GM19035 (cell line): ENCODE data around the gene ARHGAP26.

Experiments
- ATAC-seq: cut with Tn5 transposase; IDR thresholded peaks from one replicate; pipeline ENCODE4 v1.9.1; 2021; ENCODE audit not compliant: unreplicated experiment

Gene ARHGAP26, protein sequence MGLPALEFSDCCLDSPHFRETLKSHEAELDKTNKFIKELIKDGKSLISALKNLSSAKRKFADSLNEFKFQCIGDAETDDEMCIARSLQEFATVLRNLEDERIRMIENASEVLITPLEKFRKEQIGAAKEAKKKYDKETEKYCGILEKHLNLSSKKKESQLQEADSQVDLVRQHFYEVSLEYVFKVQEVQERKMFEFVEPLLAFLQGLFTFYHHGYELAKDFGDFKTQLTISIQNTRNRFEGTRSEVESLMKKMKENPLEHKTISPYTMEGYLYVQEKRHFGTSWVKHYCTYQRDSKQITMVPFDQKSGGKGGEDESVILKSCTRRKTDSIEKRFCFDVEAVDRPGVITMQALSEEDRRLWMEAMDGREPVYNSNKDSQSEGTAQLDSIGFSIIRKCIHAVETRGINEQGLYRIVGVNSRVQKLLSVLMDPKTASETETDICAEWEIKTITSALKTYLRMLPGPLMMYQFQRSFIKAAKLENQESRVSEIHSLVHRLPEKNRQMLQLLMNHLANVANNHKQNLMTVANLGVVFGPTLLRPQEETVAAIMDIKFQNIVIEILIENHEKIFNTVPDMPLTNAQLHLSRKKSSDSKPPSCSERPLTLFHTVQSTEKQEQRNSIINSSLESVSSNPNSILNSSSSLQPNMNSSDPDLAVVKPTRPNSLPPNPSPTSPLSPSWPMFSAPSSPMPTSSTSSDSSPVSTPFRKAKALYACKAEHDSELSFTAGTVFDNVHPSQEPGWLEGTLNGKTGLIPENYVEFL

DNA sequence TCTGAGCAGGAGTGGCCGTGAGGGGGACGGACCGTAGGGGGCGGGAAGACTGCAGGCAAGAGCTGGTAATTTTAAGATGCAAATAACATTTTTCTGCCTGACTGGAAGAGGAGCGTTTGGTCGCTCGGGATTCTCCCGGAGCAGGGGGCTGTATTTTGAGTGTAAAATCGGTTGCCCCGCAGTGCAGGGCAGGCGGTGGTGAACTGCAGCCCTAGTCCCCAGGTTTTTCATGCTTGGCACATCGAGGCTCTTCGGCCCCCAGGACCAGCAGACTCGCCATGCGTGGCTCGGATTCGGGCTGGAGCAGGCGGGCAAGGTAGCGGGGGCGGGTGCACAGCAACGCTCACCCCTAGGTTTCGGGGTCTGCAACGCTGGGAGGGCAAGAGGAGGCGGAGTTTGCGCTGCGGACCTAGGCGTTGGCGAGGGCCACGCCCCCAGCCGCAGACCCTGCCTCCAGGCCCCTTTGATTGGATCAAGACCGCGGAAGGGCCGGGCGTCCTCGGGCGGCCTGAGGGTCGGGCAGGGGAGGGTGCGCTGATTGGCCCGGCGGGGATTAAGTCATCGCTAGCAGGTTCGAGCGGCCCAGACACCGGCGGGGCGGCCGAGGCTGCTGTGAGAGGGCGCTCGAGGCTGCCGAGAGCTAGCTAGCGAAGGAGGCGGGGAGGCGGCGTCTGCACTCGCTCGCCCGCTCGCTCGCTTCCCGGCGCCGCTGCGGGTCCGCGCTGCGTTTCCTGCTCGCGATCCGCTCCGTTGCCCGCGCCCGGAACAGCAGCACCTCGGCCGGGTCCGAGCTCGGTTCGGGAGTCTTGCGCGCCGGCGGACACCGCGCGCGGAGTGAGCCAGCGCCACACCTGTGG lies at the start of gene ARHGAP26:
ARHGAP26 (plus strand) TSS at position 585 of the 857 bp plus-strand sequence. CDS start 385 bp downstream, outside the sequence.
- peak; percentile 98 for ATAC-seq

- no peak for ATAC-seq
Observed at GRCh38 chr5:142720641-142721271, 49.4 kb upstream of the ARHGAP26 start.

- ATAC-seq = no peak
Observed at GRCh38 chr5:142722146-142722545, 48.0 kb upstream of the ARHGAP26 start.

GRCh38 chr5:142722896-142723295 lies 47.3 kb upstream of the ARHGAP26 start:
- ATAC-seq = no peak

GRCh38 chr5:142724821-142725220 lies 45.4 kb upstream of the ARHGAP26 start:
- ATAC-seq = no peak

DNA sequence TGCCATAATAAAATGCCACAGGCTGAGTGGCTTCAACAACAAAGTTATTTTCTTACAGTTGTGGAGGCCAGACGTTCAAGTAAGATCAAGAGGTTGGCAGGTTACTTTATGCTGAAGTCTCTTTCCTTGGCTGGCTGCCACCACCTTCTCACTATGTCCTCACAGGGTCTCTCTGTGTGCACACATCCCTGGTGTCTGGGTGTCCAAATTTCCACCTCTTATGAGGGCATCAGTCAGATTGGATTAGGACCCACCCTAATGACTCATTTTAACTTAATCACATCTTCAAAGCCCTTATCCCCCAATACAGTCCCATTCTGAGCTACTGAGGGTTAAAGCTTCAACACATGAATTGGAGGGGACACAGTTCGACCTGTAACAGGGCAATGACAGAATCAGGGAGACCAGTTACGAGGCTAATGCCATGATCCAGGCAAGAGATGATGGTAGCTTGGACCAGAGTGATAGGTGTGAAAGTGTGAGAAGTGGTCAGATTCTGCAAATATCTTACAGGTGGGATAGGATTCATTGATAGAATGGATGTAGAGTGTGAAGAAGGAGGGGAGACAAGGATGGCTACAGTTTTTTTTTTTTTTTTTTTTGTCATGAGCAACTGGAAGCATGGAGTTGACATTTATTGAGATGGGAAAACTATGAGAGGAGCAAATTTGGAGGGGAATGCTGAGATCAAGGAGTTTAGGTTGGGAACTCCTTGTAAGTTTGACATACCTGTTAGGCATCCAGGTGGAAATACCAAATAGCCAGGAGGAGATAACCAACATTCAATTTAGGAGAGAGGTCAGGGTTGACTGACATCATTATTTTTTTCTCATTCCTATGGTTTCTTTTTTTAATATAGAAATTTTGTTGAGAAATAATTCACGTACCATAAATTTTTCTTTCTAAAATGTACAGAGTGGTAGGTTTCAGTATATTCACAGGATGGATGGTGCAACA lies 44.7 kb upstream of the ARHGAP26 start:
- ATAC-seq = no peak

DNA sequence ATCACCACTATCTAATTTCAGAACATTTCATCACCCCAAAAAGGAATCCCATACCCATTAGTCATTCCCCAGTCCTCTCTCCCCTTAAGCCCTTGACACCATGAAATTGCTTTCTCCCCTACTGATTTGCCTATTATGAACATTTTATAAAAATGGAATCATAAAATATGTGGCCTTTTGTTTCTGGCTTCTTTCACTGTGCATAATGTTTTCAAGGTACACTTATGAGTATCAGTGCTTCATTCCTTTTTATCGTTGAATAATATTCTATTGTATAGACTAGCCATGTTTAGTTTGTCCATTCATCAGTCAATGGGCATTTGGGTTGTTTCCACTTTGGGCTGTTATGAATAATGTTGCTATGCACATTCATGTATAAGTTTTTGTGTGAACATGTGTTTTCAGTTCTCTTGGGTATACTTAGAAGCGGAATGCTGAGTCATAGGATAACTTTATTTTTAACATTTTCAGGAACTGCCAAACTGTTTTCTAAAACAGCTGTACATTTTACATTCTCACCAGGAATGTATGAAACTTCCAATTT lies 43.9 kb upstream of the ARHGAP26 start:
- no peak for ATAC-seq

DNA sequence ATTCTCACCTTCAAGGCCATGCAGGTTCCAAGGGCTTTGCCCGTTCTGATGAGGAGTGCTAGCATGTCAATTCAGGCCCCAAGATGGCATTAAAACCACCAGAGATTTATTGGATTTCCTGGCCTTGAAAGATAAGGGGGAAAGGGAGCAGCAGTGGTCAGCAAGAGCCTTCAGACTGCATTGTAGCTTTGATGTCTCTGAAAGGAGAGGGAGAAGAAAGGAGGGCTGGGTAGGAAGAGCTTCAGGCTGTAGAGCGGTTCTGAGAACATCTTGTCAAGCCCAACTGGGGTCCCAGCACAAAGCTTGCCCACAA lies 42.5 kb upstream of the ARHGAP26 start:
- ATAC-seq = no peak

DNA sequence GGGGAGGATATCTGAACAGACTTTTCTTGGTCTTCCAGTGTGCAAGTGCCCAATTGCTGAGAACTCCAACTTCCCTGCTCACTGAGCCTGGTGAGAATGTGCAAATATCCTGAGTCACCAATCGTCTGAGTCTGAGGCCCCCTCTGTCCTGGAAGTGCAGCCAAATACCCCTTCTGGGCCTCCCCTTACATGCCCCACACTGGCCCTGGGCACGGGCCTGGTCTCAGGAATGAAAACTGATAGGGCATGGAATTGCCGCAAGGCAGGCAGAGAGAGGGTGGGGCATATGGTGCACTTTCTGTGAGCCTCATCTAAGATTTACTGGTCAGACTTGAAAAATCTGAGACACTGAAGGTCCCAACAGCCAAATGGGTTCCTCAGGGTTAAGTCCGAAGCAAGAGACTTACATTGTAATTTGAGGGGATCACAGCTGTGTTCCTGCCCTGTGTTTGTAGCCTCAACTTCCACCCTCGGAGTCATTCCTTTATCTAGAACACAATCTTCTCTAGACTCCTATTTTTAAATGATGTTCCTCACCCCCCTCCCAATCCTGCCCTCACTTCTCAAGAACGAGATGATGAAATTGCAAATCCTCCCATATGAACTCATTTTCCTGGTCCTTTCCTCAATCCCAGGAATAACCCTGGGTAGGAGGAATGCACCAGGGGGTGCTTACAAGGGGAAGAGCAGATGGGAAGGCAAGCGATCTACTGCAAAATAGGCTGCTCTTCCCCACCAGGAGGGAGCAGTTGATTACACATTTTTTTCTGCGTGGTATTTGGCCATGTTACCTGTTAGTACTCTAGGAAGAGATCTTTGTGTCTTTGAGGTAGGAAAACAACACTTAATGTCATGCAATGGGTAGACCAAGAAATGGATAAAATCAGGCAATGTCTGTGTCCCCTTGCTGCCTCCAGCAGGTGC lies 34.6 kb upstream of the ARHGAP26 start:
- no peak for ATAC-seq

DNA sequence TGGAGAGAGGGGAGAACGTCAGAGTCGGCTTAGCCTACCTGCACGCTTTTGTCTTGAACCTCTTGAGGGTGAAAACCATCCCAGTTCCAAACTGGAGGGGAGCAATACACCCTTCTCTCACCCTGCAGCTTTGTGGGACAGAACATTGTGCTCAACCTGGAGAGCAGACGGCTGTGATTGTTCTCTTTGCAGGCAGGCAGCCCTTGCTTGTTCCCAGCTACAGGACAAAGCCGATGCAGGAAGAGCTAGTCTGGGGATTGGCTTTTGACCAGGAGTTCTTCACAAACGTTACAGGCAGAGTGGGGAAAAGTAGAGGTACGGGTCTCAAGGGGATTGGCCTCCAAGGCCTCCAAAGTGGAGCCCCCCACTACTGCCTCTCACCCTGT lies 33.9 kb upstream of the ARHGAP26 start:
- no peak for ATAC-seq

DNA sequence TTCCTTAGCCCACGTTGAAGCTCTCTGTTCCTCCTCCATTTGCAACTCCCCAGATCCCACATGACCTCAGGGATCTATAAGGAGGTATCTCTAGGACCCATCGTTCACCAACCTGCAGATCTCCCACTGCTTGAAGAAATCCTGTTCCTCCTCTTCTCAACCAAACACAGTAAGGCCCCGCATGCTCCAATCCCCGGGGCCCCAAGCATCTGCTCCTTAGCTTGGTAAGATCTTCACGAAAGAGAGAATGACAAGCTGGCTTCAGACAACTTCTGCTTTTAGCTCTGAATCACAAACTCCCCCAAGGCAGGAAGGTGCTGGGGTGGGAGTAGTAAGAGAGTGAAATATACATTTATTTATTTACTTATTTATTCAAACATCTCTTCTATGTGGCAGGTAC lies 33.0 kb upstream of the ARHGAP26 start:
- ATAC-seq = no peak

- ATAC-seq = no peak
Observed at GRCh38 chr5:142740474-142741242, 29.5 kb upstream of the ARHGAP26 start.

GRCh38 chr5:142743592-142744441 lies 26.4 kb upstream of the ARHGAP26 start:
- no peak for ATAC-seq

DNA sequence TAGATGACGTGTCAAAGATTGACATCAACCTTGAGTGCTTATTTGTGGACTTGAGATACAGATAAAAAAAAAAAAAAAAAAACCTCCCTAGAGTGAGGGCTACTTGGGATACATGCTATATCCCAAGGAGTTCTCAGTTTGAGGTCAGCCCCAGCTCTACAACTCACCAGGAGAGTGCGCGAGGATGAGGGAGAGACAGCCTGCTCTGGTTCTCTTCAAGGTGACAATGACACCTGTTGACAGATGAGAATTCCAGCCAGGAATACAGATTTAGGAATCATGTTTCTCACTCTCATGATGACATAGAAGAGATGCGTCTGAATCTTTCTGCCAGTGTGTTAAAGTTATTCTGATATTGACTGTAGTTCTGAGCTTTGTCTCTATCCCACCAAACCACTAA lies 24.9 kb upstream of the ARHGAP26 start:
- no peak for ATAC-seq

DNA sequence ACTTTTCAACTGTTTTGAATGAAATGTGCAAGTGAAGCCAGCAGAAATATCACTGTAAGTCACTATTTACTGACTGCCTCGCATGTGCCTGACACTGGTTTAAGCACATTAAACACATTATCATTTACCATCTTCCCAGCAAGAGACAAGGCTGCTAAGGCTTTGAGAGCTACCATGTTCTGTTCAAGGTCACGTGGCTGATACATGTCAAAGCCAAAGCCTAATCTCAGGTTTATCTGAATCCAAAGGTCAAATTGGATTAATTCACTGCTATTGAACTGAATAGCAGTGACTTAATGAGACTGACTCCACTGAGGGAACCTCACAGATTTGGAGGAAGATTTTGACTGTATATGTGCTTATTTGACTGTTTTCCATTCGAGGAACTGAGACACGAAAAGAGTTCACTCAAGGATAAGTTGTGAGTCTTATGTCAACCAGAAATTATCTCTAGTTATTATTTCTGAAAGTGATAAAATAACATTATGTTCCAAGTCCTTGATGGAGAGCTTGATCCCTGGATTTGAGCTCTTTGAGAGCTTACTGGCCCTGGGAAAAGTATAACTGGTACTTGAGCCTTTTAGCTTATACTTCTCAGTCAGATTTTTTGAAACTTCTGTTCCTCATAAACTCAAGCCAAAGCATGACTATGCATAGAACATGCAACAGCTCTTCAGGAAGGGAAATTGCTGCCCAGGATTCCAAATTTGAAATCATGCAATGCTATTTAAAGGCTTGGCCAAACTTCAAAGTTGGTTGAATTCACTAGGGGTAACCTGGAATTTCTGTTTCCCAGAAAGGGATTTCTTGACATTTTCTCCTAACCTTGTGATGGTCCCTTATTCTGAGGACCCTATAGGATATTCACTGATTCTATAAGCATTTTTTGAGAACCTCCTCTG lies 23.4 kb upstream of the ARHGAP26 start:
- ATAC-seq = no peak

- no peak for ATAC-seq
Observed at GRCh38 chr5:142748132-142748531, 22.0 kb upstream of the ARHGAP26 start.
